SK-N-SH (cell line): ENCODE data around the gene GALNS.
A peak's percentile ranks its signal among the peaks of the same experiment; 100 is the strongest.

Experiments
- CTCF ChIP-seq: fragments of 200-600 bp; sonication (generic); IDR thresholded peaks from 2 replicates; pipeline ENCODE4 v1.6.1; 2017; ENCODE audit warnings: antibody characterized with exemption, mild to moderate bottlenecking, moderate library complexity
- POLR2AphosphoS5 ChIP-seq: IDR thresholded peaks from 2 replicates; pipeline ENCODE4 v1.6.1; 2012; ENCODE audit warnings: low read depth, low read length
- TF ChIP-seq, protein P1 (sequence below): IDR thresholded peaks from 2 replicates; pipeline ENCODE4 v1.4.0; 2012; ENCODE audit warnings: low read depth, borderline replicate concordance

GRCh38 chr16:88821168-88821850 lies 35.4 kb downstream of the GALNS start:
- TF ChIP-seq POLR2AphosphoS5 = no peak
- TF ChIP-seq, protein P1, sequence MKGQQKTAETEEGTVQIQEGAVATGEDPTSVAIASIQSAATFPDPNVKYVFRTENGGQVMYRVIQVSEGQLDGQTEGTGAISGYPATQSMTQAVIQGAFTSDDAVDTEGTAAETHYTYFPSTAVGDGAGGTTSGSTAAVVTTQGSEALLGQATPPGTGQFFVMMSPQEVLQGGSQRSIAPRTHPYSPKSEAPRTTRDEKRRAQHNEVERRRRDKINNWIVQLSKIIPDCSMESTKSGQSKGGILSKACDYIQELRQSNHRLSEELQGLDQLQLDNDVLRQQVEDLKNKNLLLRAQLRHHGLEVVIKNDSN = no peak
- peak; percentile 12; the same call in 1 of the 2 replicates for TF ChIP-seq CTCF
